Stimulated activated CD4-positive, alpha-beta T cell treated with anti-CD3 and anti-CD28 coated beads, Interleukin-15, amount 100 ng/mL, for 1 hour (primary cell): ENCODE data around the gene RIMKLA.

Experiments used
- DNase-seq, 2 donors: peaks; one replicate each; pipeline ENCODE4 v3.0.0-alpha.2; 2020; ENCODE audit warnings: low read depth in 1 of 2, low spot score in 1 of 2

The RIMKLA gene

GRCh38 chr1:42427240-42427639 lies 46.6 kb downstream of the RIMKLA start:
- DNase-seq: no peak

GRCh38 chr1:42429603-42430002 lies 49.0 kb downstream of the RIMKLA start:
- DNase-seq: no peak

- no peak for DNase-seq
These were observed 49.9 kb downstream of the RIMKLA start for GRCh38 chr1:42430286-42431135.

DNA sequence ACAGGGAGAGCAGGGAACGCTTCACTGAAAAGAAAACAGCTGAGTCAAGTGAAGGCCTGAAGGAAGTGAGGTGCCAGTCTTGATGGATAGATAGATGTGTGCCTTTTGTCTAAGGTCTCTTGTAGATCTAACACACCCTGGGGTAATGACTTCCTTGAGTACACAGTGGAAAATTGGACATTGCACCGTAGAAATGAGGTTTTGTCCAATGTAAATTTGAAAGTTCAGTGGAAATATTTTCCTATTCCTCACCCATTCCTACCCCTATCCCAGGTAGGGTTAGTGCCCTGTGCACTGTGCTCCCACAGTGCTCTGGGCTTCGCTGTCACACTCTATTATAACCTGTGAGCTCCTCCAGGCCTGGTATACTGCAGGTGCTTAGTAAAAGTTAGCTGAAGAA lies 50.9 kb downstream of the RIMKLA start:
- DNase-seq: no peak

DNA sequence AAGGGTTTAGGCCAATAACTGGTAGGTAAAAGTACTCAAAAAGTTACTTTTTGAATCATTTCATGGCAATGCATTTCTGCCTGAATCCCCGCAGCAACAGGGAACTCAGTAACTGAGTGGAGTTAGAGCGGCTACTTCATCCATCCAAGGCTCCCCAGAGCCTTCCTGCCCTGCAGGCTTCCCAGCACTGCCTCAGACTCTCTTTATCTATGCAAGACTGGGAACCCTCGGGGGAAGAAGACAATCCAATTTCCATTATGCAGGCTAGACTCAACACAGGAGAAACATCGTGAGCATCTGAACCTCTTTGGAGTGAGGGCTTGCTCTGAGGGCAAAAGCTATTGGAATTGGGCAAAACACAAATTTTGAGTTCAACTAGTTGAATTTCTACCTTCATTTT lies 52.1 kb downstream of the RIMKLA start:
- no peak for DNase-seq

DNA sequence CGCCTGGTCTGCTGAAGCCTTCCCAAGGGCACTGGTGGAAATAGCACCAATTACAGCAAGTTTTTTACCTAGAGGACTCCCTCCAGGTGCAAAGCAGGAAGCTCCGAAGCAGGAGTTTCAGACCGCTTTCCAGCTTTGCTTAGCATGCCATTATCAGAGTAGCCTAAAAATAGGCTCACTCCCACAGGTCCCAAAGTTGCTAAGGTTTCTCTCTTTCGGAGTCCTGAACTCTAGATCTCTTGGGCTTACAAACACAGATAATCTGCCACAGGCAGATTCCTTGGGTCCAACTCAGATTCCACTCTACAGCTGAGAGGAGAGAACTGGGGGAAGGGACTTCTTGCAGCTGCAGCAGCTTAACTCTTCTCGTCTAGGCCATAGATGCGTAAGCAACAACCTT lies 52.8 kb downstream of the RIMKLA start:
- DNase-seq: no peak

- DNase-seq: no peak
These were observed 53.7 kb downstream of the RIMKLA start for GRCh38 chr1:42434340-42434739.

- no peak for DNase-seq
These were observed 59.3 kb downstream of the RIMKLA start for GRCh38 chr1:42439940-42440339.

GRCh38 chr1:42442662-42443061 lies 62.1 kb downstream of the RIMKLA start:
- DNase-seq: no peak

DNA sequence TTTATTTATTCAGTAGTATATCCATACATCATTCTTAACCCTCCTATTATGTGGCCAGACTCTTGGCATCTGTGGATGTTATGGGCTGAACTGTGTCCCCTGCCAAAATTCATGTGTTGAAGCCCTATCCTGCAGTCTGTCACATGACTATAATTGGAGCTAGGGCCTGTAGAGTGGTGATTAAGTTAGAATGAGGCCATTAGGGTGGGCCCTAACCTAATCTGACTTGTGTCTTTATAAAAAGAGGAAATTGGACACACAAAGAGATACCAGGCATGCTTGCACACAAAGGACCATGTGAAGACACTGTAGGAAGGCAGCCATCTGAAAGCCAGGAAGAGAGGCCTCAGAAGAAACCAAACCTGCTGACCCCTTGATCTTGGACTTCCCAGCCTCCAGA lies 68.7 kb downstream of the RIMKLA start:
- no peak for DNase-seq

DNA sequence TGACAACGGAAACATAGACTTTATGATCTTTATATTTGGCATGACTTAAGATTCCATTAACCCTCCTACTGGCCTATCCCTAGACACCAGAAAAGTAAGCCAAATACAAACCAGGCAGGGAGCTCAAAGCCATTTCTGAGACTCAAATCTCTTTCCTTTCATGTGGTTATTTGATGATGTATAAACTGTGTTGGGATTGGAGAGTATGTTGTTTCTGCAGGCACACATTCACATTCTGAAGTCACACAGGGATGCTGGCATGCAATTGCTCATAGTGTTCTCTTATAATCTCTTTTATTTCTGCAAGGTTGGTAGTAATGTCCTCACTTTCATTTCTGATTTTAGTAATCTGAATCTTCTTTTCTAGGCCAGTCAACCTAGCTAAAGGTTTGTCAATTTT lies 69.5 kb downstream of the RIMKLA start:
- DNase-seq: no peak

DNA sequence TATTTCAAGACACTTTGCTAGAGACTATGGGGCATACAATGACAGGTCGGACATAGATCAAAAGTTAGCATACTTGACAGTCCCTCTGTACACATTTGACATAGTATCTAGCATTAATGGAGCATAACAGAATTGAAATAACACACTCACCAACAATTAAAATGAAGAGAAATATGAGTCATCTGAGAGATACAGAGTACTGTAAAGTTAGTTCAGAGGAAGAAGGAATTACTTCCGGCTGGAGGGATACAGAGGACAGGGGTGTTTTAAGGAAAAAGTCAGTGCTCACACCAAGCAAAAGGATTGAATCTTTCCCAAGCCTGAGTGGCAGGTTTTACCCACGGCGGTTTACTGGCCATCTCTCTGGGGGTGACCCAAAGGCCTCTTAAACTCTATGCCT lies 72.8 kb downstream of the RIMKLA start:
- DNase-seq: no peak

DNA sequence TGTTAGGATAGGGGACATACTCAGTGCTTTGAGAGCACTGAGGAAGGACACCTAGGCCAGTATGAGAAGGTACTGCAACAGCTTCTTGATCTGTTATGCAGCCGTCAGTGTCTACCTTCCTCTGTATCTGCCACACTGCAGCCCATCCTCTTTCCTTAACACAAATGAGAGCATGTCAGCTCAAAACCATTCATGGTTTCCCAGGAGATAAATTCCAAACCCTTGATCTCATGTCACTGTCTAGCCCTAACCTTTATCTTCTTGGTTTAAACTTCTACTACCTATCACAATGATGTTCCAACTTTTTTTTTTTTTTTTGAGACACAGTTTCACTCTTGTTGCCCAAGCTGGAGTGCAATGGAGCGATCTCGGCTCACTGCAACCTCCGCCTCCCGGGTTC lies 73.8 kb downstream of the RIMKLA start:
- no peak for DNase-seq

DNA sequence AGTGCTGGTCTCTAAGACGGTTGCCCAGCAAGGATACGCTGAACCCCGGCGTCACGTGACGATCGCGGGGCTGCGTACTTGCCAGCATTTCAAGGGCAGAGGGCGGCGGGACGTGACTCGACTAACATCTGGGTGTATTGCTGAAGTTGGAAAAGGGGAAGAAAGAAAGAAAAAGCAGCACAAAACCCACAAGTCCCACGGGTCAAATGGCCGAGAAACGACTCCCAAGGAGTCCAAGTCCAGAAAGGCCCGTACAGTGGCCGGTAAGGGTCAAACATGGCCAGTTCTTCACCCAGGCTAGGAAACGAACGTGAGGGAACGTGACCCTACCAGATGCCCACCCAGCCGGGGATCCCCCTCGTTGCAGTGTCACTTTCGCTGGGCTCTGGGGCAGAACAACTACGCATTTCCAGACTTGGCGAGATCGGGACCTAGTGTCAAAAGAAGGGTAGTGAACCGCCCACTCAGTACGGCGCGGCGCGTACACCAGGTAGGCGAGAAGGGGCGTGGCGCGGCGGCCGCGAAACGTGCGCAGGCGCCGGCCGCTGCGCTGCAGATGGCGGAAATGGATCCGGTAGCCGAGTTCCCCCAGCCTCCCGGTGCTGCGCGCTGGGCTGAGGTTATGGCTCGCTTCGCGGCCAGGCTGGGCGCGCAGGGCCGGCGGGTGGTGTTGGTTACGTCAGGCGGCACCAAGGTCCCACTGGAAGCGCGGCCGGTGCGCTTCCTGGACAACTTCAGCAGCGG lies 75.6 kb downstream of the RIMKLA start, which contains the start of the genes PPCS and ZMYND12:
Gene PPCS (plus strand): TSS at position 534 of the 744 bp plus-strand sequence. CDS start 23 bp downstream, at position 557.
Gene ZMYND12 (minus strand): TSS at position 13 of the 744 bp plus-strand sequence. CDS start 25 bp downstream, outside the sequence.
- peak; percentile 81 to 89 for DNase-seq

DNA sequence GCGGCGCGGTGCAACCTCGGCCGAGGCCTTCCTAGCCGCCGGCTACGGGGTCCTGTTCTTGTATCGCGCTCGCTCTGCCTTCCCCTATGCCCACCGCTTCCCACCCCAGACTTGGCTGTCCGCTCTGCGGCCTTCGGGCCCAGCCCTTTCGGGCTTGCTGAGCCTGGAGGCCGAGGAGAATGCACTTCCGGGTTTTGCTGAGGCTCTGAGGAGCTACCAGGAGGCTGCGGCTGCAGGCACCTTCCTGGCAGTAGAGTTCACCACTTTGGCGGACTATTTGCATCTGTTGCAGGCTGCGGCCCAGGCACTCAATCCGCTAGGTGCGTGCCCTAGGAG lies 76.1 kb downstream of the RIMKLA start:
- DNase-seq: peak in 1 of 2 donors; percentile 39

DNA sequence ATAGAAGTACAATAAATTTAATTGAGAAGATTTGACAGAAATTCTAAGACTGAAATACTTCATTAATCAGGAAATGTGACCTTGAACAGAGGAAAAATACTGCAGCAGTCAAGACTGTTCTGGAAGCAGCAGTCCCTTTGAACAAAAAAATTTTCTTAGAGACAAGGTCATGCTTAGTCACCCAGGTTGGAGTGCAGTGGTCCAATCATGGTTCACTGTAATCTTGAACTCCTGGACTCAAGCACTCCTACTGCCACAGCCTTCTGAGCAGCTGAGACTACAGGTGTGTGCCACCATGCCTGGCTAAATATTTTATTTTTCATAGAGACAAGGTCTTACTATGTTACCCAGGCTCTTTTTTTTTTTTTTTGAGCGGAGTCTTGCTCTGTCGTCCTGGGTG lies 80.6 kb downstream of the RIMKLA start:
- DNase-seq: no peak

- DNase-seq: peak; percentile 85 to 91
These were observed 82.5 kb downstream of the RIMKLA start, which contains the start of gene CCDC30 for GRCh38 chr1:42462828-42463763. Gene CCDC30 (plus strand): TSS chr1:42463286. CDS start chr1:42480552, 17,266 bp downstream.

GRCh38 chr1:42463921-42464320 lies 83.3 kb downstream of the RIMKLA start:
- no peak for DNase-seq

DNA sequence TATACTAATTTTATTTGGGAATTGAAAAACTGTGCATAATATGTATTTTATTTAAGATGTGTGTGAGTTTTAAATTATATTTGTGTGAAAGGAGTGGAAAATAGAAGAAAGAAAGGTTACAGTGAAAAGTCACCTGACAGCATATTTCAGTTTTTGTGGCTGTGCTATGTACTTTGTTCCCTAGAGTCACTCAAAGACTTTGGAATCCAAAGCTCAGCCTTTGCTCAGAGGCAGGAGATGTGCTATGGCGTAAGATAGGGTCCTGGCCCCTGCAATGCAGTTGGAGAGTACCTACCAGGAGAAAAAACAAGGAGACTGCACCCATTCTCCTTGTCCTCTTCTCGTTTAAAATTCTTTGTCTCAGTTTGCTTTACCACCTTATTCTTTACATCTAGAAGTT lies 85.4 kb downstream of the RIMKLA start:
- no peak for DNase-seq

- DNase-seq: no peak
These were observed 89.1 kb downstream of the RIMKLA start for GRCh38 chr1:42469727-42470126.
